ENCODE results near the gene IL12RB1. TPM values are rescaled to one million over a fixed set of nuclear protein-coding genes. Genes with fewer than 3 reads are reported as not detected.
A peak's percentile ranks its signal among the peaks of the same experiment; 100 is the strongest.

The IL12RB1 gene
- total and polyA plus RNA-seq, 2 of the 13 experiments (the other 11 are each of a cell fraction or from before 2014, with no cell fraction given): 0.03 to 0.04 TPM

GRCh38 chr19:18100710-18101109 lies 14.0 kb upstream of the IL12RB1 start (continued):
- TF ChIP-seq ZMYM4 (CRISPR knock-in tag; IDR thresholded peaks at IDR 0.05) (peak; percentile 56; the same call in 1 of the 2 replicates), ZNF605 (CRISPR knock-in tag; IDR thresholded peaks at IDR 0.05) (0 out of 2 replicates have a peak, but pooled peaks have one; percentile 57), ZBTB26 (CRISPR knock-in tag; IDR thresholded peaks at IDR 0.05; ENCODE audit: borderline replicate concordance) (no peak), NFYC (CRISPR knock-in tag; IDR thresholded peaks at IDR 0.05) (peak; percentile 85), FOXM1 (CRISPR knock-in tag; IDR thresholded peaks at IDR 0.05) (no peak), ARID4A (CRISPR knock-in tag; IDR thresholded peaks at IDR 0.05; ENCODE audit: borderline replicate concordance) (peak; percentile 26; the same call in 1 of the 2 replicates), FUBP1 (CRISPR knock-in tag; IDR thresholded peaks at IDR 0.05; ENCODE audit: borderline replicate concordance) (no peak), BHLHE40 (IDR thresholded peaks at IDR 0.05; ENCODE audit: low read length) (0 out of 2 replicates have a peak, but pooled peaks have one; percentile 37), SOX5 (CRISPR knock-in tag; IDR thresholded peaks at IDR 0.05; ENCODE audit: borderline replicate concordance) (0 out of 2 replicates have a peak, but pooled peaks have one; percentile 34), MIER3 (CRISPR knock-in tag; IDR thresholded peaks at IDR 0.05; ENCODE audit: borderline replicate concordance) (0 out of 2 replicates have a peak, but pooled peaks have one; percentile 30), HOXA3 (CRISPR knock-in tag; IDR thresholded peaks at IDR 0.05) (0 out of 2 replicates have a peak, but pooled peaks have one; percentile 35), ZNF687 (CRISPR knock-in tag; IDR thresholded peaks at IDR 0.05) (peak; percentile 82), NFYB (CRISPR knock-in tag; IDR thresholded peaks at IDR 0.05) (peak; percentile 86), NCOA2 (CRISPR knock-in tag; IDR thresholded peaks at IDR 0.05) (0 out of 2 replicates have a peak, but pooled peaks have one; percentile 10), ZNF891 (CRISPR knock-in tag; IDR thresholded peaks at IDR 0.05) (no peak), ZNF224 (CRISPR knock-in tag; IDR thresholded peaks at IDR 0.05) (no peak), ZFX (CRISPR knock-in tag; IDR thresholded peaks at IDR 0.05; ENCODE audit: low read depth) (peak; percentile 45; the same call in 1 of the 2 replicates), DRAP1 (CRISPR knock-in tag; IDR thresholded peaks at IDR 0.05) (peak; percentile 52; the same call in 1 of the 2 replicates), PHB2 (IDR thresholded peaks at IDR 0.05; ENCODE audit: partially characterized antibody) (no peak)
